H9 (cell line): Measurements from ENCODE around the gene TRIM54. TPM values are rescaled to one million over a fixed set of nuclear protein-coding genes. Genes with fewer than 3 reads are reported as not detected.

Source experiments
- DNase-seq: peaks from one replicate; pipeline ENCODE4 v3.0.0-alpha.2; 2017
- H2AFZ ChIP-seq: one replicate; pipeline ENCODE4 v1.6.1; 2013; ENCODE audit warnings: mild to moderate bottlenecking, low read length, control low read depth, moderate library complexity
- H2AK5ac ChIP-seq: 2 replicates; pipeline ENCODE4 v1.6.1; 2013; ENCODE audit warnings: low read length, control low read depth, mixed read lengths; ENCODE audit not compliant: insufficient read length
- H2BK120ac ChIP-seq: one replicate; pipeline ENCODE4 v1.6.1; 2013; ENCODE audit warnings: low read depth, mild to moderate bottlenecking, low read length, control low read depth, inconsistent platforms; ENCODE audit not compliant: poor library complexity, severe bottlenecking
- H2BK12ac ChIP-seq: 2 replicates; pipeline ENCODE4 v1.6.1; 2013; ENCODE audit warnings: low read length, control low read depth, mixed read lengths, low read depth; ENCODE audit not compliant: insufficient read length
- H2BK15ac ChIP-seq: 2 replicates; pipeline ENCODE4 v1.6.1; 2013; ENCODE audit warnings: low read depth, low read length, control low read depth
- H2BK20ac ChIP-seq: one replicate; pipeline ENCODE4 v1.6.1; 2013; ENCODE audit warnings: low read depth, mild to moderate bottlenecking, low read length, control low read depth, inconsistent platforms; ENCODE audit not compliant: poor library complexity, severe bottlenecking
- H2BK5ac ChIP-seq: 2 replicates; pipeline ENCODE4 v1.6.1; 2013; ENCODE audit warnings: low read length, control low read depth, mixed read lengths; ENCODE audit not compliant: insufficient read length
- H3K14ac ChIP-seq: 2 replicates; pipeline ENCODE4 v1.6.1; 2013; ENCODE audit warnings: low read length, control low read depth; ENCODE audit not compliant: insufficient read depth
- H3K18ac ChIP-seq: 2 replicates; pipeline ENCODE4 v1.6.1; 2013; ENCODE audit warnings: low read depth, mild to moderate bottlenecking, mixed read lengths, low read length, control low read depth; ENCODE audit not compliant: insufficient read length
- H3K23ac ChIP-seq: 2 replicates; pipeline ENCODE4 v1.6.1; 2013; ENCODE audit warnings: low read length, control low read depth, mixed read lengths, low read depth; ENCODE audit not compliant: insufficient read length
- H3K23me2 ChIP-seq: 2 replicates; pipeline ENCODE4 v1.6.1; 2013; ENCODE audit warnings: low read depth, mild to moderate bottlenecking, mixed read lengths, low read length, control low read depth; ENCODE audit not compliant: insufficient read length, poor library complexity, severe bottlenecking
- H3K27ac ChIP-seq: 2 replicates; pipeline ENCODE4 v1.5.1; 2013; ENCODE audit warnings: low read length, control low read depth, mixed read lengths, low read depth; ENCODE audit not compliant: insufficient read length
- H3K27me3 ChIP-seq: 2 replicates; pipeline ENCODE4 v1.6.1; 2013; ENCODE audit warnings: low read length, control low read depth, inconsistent platforms; ENCODE audit not compliant: insufficient read depth
- H3K4ac ChIP-seq: 2 replicates; pipeline ENCODE4 v1.6.1; 2013; ENCODE audit warnings: low read depth, mild to moderate bottlenecking, control low read depth, inconsistent platforms, low read length, moderate library complexity
- H3K4me1 ChIP-seq: 2 replicates; pipeline ENCODE4 v1.6.1; 2013; ENCODE audit warnings: low read length, control low read depth, inconsistent platforms; ENCODE audit not compliant: insufficient read depth
- H3K4me2 ChIP-seq: 2 replicates; pipeline ENCODE4 v1.6.1; 2013; ENCODE audit warnings: low read length, control low read depth, mixed read lengths; ENCODE audit not compliant: insufficient read length, insufficient read depth
- H3K56ac ChIP-seq: 2 replicates; pipeline ENCODE4 v1.6.1; 2013; ENCODE audit warnings: low read depth, mild to moderate bottlenecking, mixed read lengths, low read length, control low read depth; ENCODE audit not compliant: insufficient read length
- H3K79me1 ChIP-seq: 2 replicates; pipeline ENCODE4 v1.6.1; 2013; ENCODE audit warnings: low read depth, mild to moderate bottlenecking, moderate library complexity, low read length, control low read depth, inconsistent platforms; ENCODE audit not compliant: insufficient read depth, poor library complexity, severe bottlenecking
- H3K79me2 ChIP-seq: 2 replicates; pipeline ENCODE4 v1.6.1; 2013; ENCODE audit warnings: low read length, control low read depth, inconsistent platforms; ENCODE audit not compliant: insufficient read depth
- H3K9ac ChIP-seq: 2 replicates; pipeline ENCODE4 v1.6.1; 2013; ENCODE audit warnings: low read length, control low read depth, mixed read lengths; ENCODE audit not compliant: insufficient read length; ENCODE audit errors: extremely low read depth
- H3K9me3 ChIP-seq: one replicate; pipeline ENCODE4 v1.6.1; 2013; ENCODE audit warnings: low read depth, low read length, inconsistent platforms; ENCODE audit not compliant: control insufficient read depth
- H3T11ph ChIP-seq: one replicate; pipeline ENCODE4 v1.6.1; 2013; ENCODE audit warnings: mild to moderate bottlenecking, low read length, control low read depth, inconsistent platforms
- H4K20me1 ChIP-seq: one replicate; pipeline ENCODE4 v1.6.1; 2013; ENCODE audit not compliant: control insufficient read depth, insufficient read length, insufficient read depth
- H4K5ac ChIP-seq: 2 replicates; pipeline ENCODE4 v1.6.1; 2013; ENCODE audit warnings: low read depth, mild to moderate bottlenecking, mixed read lengths, low read length, control low read depth; ENCODE audit not compliant: insufficient read length
- H4K8ac ChIP-seq: replicated peaks from 2 replicates; pipeline ENCODE4 v1.6.1; 2013; ENCODE audit warnings: low read length, control low read depth, mixed read lengths, low read depth; ENCODE audit not compliant: insufficient read length
- H4K91ac ChIP-seq: 2 replicates; pipeline ENCODE4 v1.6.1; 2013; ENCODE audit warnings: low read depth, mild to moderate bottlenecking, moderate library complexity, mixed read lengths, low read length, control low read depth; ENCODE audit not compliant: insufficient read length
- H3K27ac Mint-ChIP-seq, 3 experiments: 2 replicates in 2 of 3; 3 replicates in 1 of 3; pipeline ENCODE4 v1.8.0; 2020 to 2021; ENCODE audit warnings: mixed read lengths in 3 of 3, mild to moderate bottlenecking in 1 of 3, moderate library complexity in 1 of 3
- H3K27me3 Mint-ChIP-seq: 2 replicates; pipeline ENCODE4 v1.8.0; 2021; ENCODE audit warnings: low read depth, mild to moderate bottlenecking, moderate library complexity, mixed read lengths
- H3K36me3 Mint-ChIP-seq, 3 experiments: 2 replicates in 2 of 3; 3 replicates in 1 of 3; pipeline ENCODE4 v1.8.0; 2020 to 2021; ENCODE audit warnings: low read depth in 3 of 3, mixed read lengths in 3 of 3; ENCODE audit not compliant: insufficient read depth in 1 of 3
- H3K4me1 Mint-ChIP-seq, 2 experiments: 2 replicates each; pipeline ENCODE4 v1.8.0; 2020; ENCODE audit warnings: mixed read lengths in 2 of 2
- H3K4me3 Mint-ChIP-seq, 2 experiments: 2 replicates in 1 of 2; 3 replicates in 1 of 2; pipeline ENCODE4 v1.8.0; 2020 to 2021; ENCODE audit warnings: mild to moderate bottlenecking in 2 of 2, mixed read lengths in 2 of 2, moderate library complexity in 1 of 2
- H3K9me3 Mint-ChIP-seq, 2 experiments: 2 replicates in 1 of 2; 3 replicates in 1 of 2; pipeline ENCODE4 v1.8.0; 2020; ENCODE audit warnings: mild to moderate bottlenecking in 2 of 2, mixed read lengths in 2 of 2, moderate library complexity in 1 of 2
- CTCF ChIP-seq: fragments of 200-600 bp; sonication (generic); conservative IDR thresholded peaks from 3 replicates; pipeline ENCODE4 v1.8.0; 2021; ENCODE audit warnings: antibody characterized with exemption, mild to moderate bottlenecking
- WGBS: extraction: QIAGEN DNeasy Blood & Tissue Kit; methylation state at CpG from one replicate; pipeline ENCODE4 v1.1.7; 2013; ENCODE audit warnings: missing lambda C conversion rate, low lambda C conversion rate, mixed read lengths; ENCODE audit not compliant: insufficient read length; ENCODE audit errors: extremely low coverage; 5-methylcytosine and 5-hydroxymethylcytosine counted together
- total RNA-seq: library from RNA; stranded (reverse); gene quantifications from 2 replicates; pipeline ENCODE4 v1.2.1, GENCODE V29; 2021

TRIM54 gene
- total RNA-seq, 1 experiment from 2014 or later: 5.0 TPM

- no peaks in the 10 kb centered on the region for H3K9me3 Mint-ChIP-seq
- no peak overlapping the region for H4K5ac ChIP-seq
- H3K36me3 Mint-ChIP-seq: no peaks in the 10 kb centered on the region
- TF ChIP-seq CTCF: no peak
- no peak overlapping the region for H3K4me2 ChIP-seq
- H3K56ac ChIP-seq: no peak overlapping the region
- peaks cover 51 to 56% of the 10 kb centered on the region in 2 experiments for H3K4me1 Mint-ChIP-seq
- no peaks in the 10 kb centered on the region for H3K9me3 ChIP-seq
- H2BK120ac ChIP-seq: no peak overlapping the region
- H3K18ac ChIP-seq: no peak overlapping the region
- no CpG with 5 or more reads among the region's 3 CpGs for WGBS
- no peak overlapping the region for H2BK20ac ChIP-seq
- H3K27ac Mint-ChIP-seq: no peak overlapping the region
- no peak overlapping the region for H2AK5ac ChIP-seq
- H3K4me3 Mint-ChIP-seq: no peak overlapping the region
- no peak overlapping the region for H3K14ac ChIP-seq
- peaks cover 53% of the 10 kb centered on the region for H3K27me3 Mint-ChIP-seq
- H2BK12ac ChIP-seq: no peak overlapping the region
- no peak overlapping the region for H3T11ph ChIP-seq
- peaks cover 6% of the 10 kb centered on the region for H3K23me2 ChIP-seq
- DNase-seq: no peak
- H2BK5ac ChIP-seq: no peak overlapping the region
- no peak overlapping the region for H4K8ac ChIP-seq
- no peak overlapping the region for H2AFZ ChIP-seq
- H4K91ac ChIP-seq: no peak overlapping the region
- H3K79me2 ChIP-seq: no peaks in the 10 kb centered on the region
- H2BK15ac ChIP-seq: no peak overlapping the region
- no peak overlapping the region for H3K4ac ChIP-seq
- H3K4me1 ChIP-seq: peaks cover 13% of the 10 kb centered on the region; the same call in 1 of the 2 replicates
- no peaks in the 10 kb centered on the region for H4K20me1 ChIP-seq
- H3K9ac ChIP-seq: no peak overlapping the region
- H3K27me3 ChIP-seq: no peaks in the 10 kb centered on the region
- no peaks in the 10 kb centered on the region for H3K79me1 ChIP-seq
- H3K27ac ChIP-seq: no peak overlapping the region
- H3K23ac ChIP-seq: no peak overlapping the region
Measured at GRCh38 chr2:27280826-27281225, 1.4 kb upstream of the TRIM54 start.
